MCF 10A (cell line): ENCODE results near the gene BCAS3. TPM values are rescaled to one million over a fixed set of nuclear protein-coding genes. Genes with fewer than 3 reads are reported as not detected.

Experiments used
- BruUV-seq: library from RNA; stranded (reverse); fragments of 400-500 nt; replicated peaks from 2 replicates; lab custom pipeline; 2021; lab: Mats Ljungman, UMichigan
- CTCF ChIA-PET: fragments of 300-600 bp; sonication (Branson Sonifier 250); formaldehyde crosslinking; extraction: SDS; loops from one replicate; lab custom pipeline; 2021; ENCODE audit warnings: antibody characterized with exemption, inconsistent platforms; lab: Yijun Ruan, JAX
- POLR2A ChIA-PET: fragments of 300-600, 350-650 bp; sonication (Branson Sonifier 250); formaldehyde crosslinking; extraction: SDS; loops from one replicate; lab custom pipeline; 2020; ENCODE audit warnings: antibody characterized with exemption, inconsistent platforms; lab: Yijun Ruan, JAX
- DNase-seq: peaks from one replicate; pipeline ENCODE4 v3.0.0-alpha.2; 2018; ENCODE audit not compliant: unreplicated experiment
- H3K27ac Mint-ChIP-seq: one replicate; pipeline ENCODE4 v1.8.0; 2022; ENCODE audit warnings: mild to moderate bottlenecking, low read depth, mixed read lengths; ENCODE audit not compliant: unreplicated experiment
- H3K27me3 Mint-ChIP-seq: one replicate; pipeline ENCODE4 v1.8.0; 2022; ENCODE audit warnings: mixed read lengths; ENCODE audit not compliant: insufficient read depth, unreplicated experiment
- H3K36me3 Mint-ChIP-seq: one replicate; pipeline ENCODE4 v1.8.0; 2022; ENCODE audit warnings: mild to moderate bottlenecking, moderate library complexity, mixed read lengths; ENCODE audit not compliant: insufficient read depth, unreplicated experiment
- H3K4me1 Mint-ChIP-seq: one replicate; pipeline ENCODE4 v1.8.0; 2022; ENCODE audit warnings: mixed read lengths; ENCODE audit not compliant: insufficient read depth, unreplicated experiment
- H3K4me3 Mint-ChIP-seq: one replicate; pipeline ENCODE4 v1.8.0; 2022; ENCODE audit warnings: mild to moderate bottlenecking, moderate library complexity, mixed read lengths; ENCODE audit not compliant: unreplicated experiment
- H3K9me3 Mint-ChIP-seq: one replicate; pipeline ENCODE4 v1.8.0; 2022; ENCODE audit warnings: mixed read lengths; ENCODE audit not compliant: unreplicated experiment
- CTCF ChIP-seq: fragments of 200-600 bp; IDR thresholded peaks from one replicate; pipeline ENCODE4 v1.8.0; 2022; ENCODE audit warnings: antibody characterized with exemption, mild to moderate bottlenecking; ENCODE audit not compliant: unreplicated experiment
- intact Hi-C: fragments of 100-400 bp; cut with micrococcal nuclease; formaldehyde crosslinking; loops from 2 replicates; pipeline ENCODE4 v1.14.1; 2022
- total RNA-seq: library from RNA; stranded (reverse); gene quantifications from 2 replicates; pipeline ENCODE4 v1.2.3, GENCODE V29; 2022

BCAS3 gene
- total RNA-seq, 1 experiment from 2014 or later = 14.6 TPM

DNA sequence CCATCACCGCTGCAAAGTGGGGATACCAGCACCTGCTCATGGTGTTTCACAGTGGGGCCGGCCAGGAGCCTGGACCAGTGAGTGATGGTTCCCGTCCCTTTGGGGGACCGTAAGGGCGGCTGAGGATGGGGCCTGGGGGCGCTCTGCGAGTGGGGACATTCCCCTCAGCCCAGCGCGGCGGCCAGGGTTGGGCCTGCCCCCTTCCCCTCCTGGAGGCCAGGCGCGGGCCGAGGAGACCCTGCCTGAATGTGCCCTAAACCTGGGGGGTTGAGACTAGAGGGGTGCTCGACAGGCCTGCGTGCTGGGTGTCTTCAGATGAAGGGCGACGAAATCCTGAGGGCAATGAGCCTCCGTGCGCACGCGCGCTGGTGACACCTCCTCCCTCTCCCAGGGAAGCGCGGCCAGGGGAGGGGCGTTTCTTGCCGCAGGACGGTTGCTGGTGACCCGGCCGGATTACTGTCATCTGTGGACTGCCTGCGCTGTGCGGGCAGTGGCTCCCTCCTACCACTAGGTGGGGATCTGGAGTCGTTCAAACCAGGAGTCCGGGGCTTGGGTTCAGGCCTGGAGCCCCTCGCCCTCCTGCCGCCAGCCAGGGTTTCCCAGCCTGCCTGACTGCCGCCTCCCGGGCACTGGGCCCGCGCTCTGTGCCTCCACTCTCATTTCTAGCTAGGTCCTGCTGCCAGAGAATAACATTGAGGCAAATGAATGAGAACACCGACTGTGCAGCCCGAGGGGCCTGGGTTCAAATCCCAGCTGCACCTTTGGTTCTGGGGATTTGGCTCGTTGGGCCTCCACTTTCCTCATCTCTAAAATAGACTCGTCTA is 739.1 kb downstream of the BCAS3 start:
- POLR2A ChIA-PET = no interaction called here

DNA sequence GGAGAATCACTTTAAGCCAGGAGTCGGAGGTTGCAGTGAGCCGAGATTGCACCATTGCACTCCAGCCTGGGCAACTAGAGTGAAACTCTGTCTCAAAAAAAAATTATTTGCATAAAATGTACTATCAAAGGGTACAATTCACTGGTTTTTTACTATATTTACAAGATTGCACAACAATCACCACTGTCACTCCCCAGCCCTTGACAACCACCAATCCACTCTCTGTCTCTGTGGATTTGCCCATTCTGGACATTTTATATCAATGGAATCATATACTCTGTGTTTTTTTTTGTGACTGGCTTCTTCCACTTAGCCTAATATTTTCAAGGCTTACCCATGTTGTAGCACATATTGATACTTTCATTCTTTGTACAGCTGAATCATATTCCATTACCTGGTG is 740.8 kb downstream of the BCAS3 start:
- Mint-ChIP-seq H3K9me3 (no peaks in the 10 kb centered on the region), H3K4me3 (no peak overlapping the region), H3K27me3 (peaks cover 33% of the 10 kb centered on the region), H3K27ac (no peak overlapping the region), H3K4me1 (no peaks in the 10 kb centered on the region), H3K36me3 (peaks cover 4% of the 10 kb centered on the region)
- CTCF ChIA-PET = interaction anchor here (0.6 to 2.2 kb wide), 6 partner anchors 8 to 698 kb away, joined by 3 to 27 read pairs (median 4); no protein-coding TSS in a partner anchor
- intact Hi-C loops = no loop called here
- POLR2A ChIA-PET = no interaction called here
- no TSS peak for BruUV-seq
- TF ChIP-seq CTCF = no peak
- DNase-seq = no peak

More for the DNA sequence above, 739.1 kb downstream of the BCAS3 start:
- CTCF ChIA-PET = interaction anchor here (0.6 to 2.2 kb wide), 31 partner anchors 10 to 428 kb away, joined by 3 to 27 read pairs (median 4); no protein-coding TSS in a partner anchor
- BruUV-seq = no TSS peak
- Mint-ChIP-seq H3K9me3 (no peaks in the 10 kb centered on the region), H3K27me3 (peaks cover 22% of the 10 kb centered on the region), H3K27ac (no peak overlapping the region), H3K4me3 (peak overlapping the region; percentile 31), H3K4me1 (no peaks in the 10 kb centered on the region), H3K36me3 (peaks cover 4% of the 10 kb centered on the region)
- TF ChIP-seq CTCF = peak; percentile 87
- peak; percentile 80 for DNase-seq
- intact Hi-C loops = loop anchor here (1.0 to 2.0 kb wide), 2 partner anchors 135 to 420 kb away; no protein-coding TSS in a partner anchor

DNA sequence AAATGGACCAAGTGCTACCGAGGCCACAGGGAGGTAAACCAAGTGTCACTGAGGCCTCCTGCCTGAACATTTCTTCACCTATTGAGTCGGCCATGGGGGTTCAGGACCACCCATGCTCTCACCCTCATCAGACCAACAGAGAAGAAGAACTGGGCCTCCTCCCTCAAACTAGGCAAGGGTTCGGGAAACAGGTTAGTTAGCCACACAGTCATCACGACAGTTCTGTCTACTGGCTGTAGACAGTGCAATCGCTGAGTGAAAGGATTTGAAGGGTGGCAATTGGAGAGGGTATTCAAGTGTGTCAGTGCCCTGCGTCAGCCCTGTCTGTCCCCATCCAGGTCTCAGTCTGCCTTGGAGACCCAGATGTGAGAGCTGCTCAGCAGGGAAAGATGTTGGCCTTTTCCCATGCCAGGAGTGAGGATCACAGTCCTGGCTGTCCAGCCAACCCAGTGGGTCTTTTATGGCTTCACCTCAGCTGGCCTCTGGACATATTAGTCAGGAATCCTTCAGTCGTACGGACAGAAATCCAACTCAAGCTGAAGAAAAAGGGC is 741.9 kb downstream of the BCAS3 start:
- no TSS peak for BruUV-seq
- TF ChIP-seq CTCF = no peak
- no peak for DNase-seq
- intact Hi-C loops = no loop called here
- ChIA-PET POLR2A (no interaction called here), CTCF (interaction anchor here (0.6 to 4.3 kb wide), 4 partner anchors 11 to 253 kb away, joined by 3 to 35 read pairs (median 5); no protein-coding TSS in a partner anchor)
- Mint-ChIP-seq H3K36me3 (peaks cover 4% of the 10 kb centered on the region), H3K27me3 (peaks cover 33% of the 10 kb centered on the region), H3K4me3 (no peak overlapping the region), H3K9me3 (no peaks in the 10 kb centered on the region), H3K27ac (no peak overlapping the region), H3K4me1 (no peaks in the 10 kb centered on the region)

GRCh38 chr17:61420052-61420451 is 742.4 kb downstream of the BCAS3 start:
- no peak for TF ChIP-seq CTCF
- Mint-ChIP-seq H3K4me3 (no peak overlapping the region), H3K4me1 (no peaks in the 10 kb centered on the region), H3K27ac (no peak overlapping the region), H3K36me3 (peaks cover 4% of the 10 kb centered on the region), H3K9me3 (no peaks in the 10 kb centered on the region), H3K27me3 (peaks cover 33% of the 10 kb centered on the region)
- ChIA-PET CTCF (interaction anchor here (0.6 to 4.3 kb wide), 5 partner anchors 11 to 254 kb away, joined by 3 to 35 read pairs (median 4); no protein-coding TSS in a partner anchor), POLR2A (interaction anchor here (0.5 to 0.7 kb wide), 2 partner anchors 55 to 95 kb away, joined by 3 read pairs; no protein-coding TSS in a partner anchor)
- BruUV-seq = no TSS peak
- no peak for DNase-seq
- intact Hi-C loops = no loop called here
